Neural cell (in vitro differentiated cells): ENCODE measurements around the gene VAV2. TPM values are rescaled to one million over a fixed set of nuclear protein-coding genes. Genes with fewer than 3 reads are reported as not detected.

ENCODE experiments used
- H2AFZ ChIP-seq: fragments of 200-600, 300-800 bp; sonication (generic), shearing (Covaris generic); 2 replicates; pipeline ENCODE4 v1.6.0; 2014; ENCODE audit warnings: low read depth, mild to moderate bottlenecking, antibody characterized with exemption, low read length, moderate library complexity
- H3F3A ChIP-seq: fragments of 200-600 bp; shearing (Covaris generic); 2 replicates; pipeline ENCODE4 v1.6.1; 2016; ENCODE audit warnings: mild to moderate bottlenecking, moderate library complexity, mixed read lengths, antibody characterized with exemption, low read length; ENCODE audit not compliant: insufficient read depth, poor library complexity, severe bottlenecking
- H3K27ac ChIP-seq: fragments of 200-600, 300-800 bp; sonication (generic), shearing (Covaris generic); 2 replicates; pipeline ENCODE4 v1.5.1; 2014; ENCODE audit warnings: mild to moderate bottlenecking, low read length, moderate library complexity
- H3K27me3 ChIP-seq: fragments of 300-800, 200-600 bp; sonication (generic), shearing (Covaris generic); 2 replicates; pipeline ENCODE4 v1.6.0; 2014; ENCODE audit warnings: mild to moderate bottlenecking, low read depth, low read length, moderate library complexity; ENCODE audit not compliant: insufficient read depth
- H3K36me3 ChIP-seq: fragments of 300-800, 200-600 bp; sonication (generic), shearing (Covaris generic); 2 replicates; pipeline ENCODE4 v1.5.1; 2014; ENCODE audit warnings: mild to moderate bottlenecking, antibody characterized with exemption, low read length, moderate library complexity; ENCODE audit not compliant: insufficient read depth
- H3K4me2 ChIP-seq: fragments of 300-800, 200-600 bp; sonication (generic), shearing (Covaris generic); 2 replicates; pipeline ENCODE4 v1.6.0; 2014; ENCODE audit warnings: mild to moderate bottlenecking, low read length
- H3K4me3 ChIP-seq: fragments of 300-800, 200-600 bp; sonication (generic), shearing (Covaris generic); 2 replicates; pipeline ENCODE4 v1.5.1; 2014; ENCODE audit warnings: mild to moderate bottlenecking, low read length, moderate library complexity
- H3K79me2 ChIP-seq: fragments of 200-600 bp; shearing (Covaris generic); replicated peaks from 2 replicates; pipeline ENCODE4 v1.6.0; 2014; ENCODE audit warnings: mild to moderate bottlenecking, low read length, moderate library complexity; ENCODE audit not compliant: insufficient read depth
- H3K9ac ChIP-seq: fragments of 300-800, 200-600 bp; sonication (generic), shearing (Covaris generic); 2 replicates; pipeline ENCODE4 v1.6.1; 2016; ENCODE audit warnings: mild to moderate bottlenecking, low read length, mixed read lengths
- H3K9me2 ChIP-seq: fragments of 200-600 bp; shearing (Covaris generic); 2 replicates; pipeline ENCODE4 v1.6.1; 2016; ENCODE audit warnings: mild to moderate bottlenecking, low read length, mixed read lengths; ENCODE audit not compliant: insufficient read depth
- H3K9me3 ChIP-seq: fragments of 200-600, 300-800 bp; sonication (generic), shearing (Covaris generic); 2 replicates; pipeline ENCODE4 v1.6.1; 2016; ENCODE audit warnings: mild to moderate bottlenecking, mixed run types, low read length, moderate library complexity, mixed read lengths
- H4K20me1 ChIP-seq: fragments of 200-600 bp; shearing (Covaris generic); 2 replicates; pipeline ENCODE4 v1.6.1; 2016; ENCODE audit warnings: mild to moderate bottlenecking, mixed run types; ENCODE audit not compliant: insufficient read depth
- EP300 ChIP-seq: fragments of 450-650 bp; conservative IDR thresholded peaks from 2 replicates; pipeline ENCODE4 v1.6.1; 2014; ENCODE audit warnings: antibody characterized with exemption, mild to moderate bottlenecking, moderate library complexity; ENCODE audit not compliant: poor library complexity, severe bottlenecking
- EZH2 ChIP-seq: fragments of 200-600, 300-800 bp; shearing (Covaris generic), sonication (generic); IDR thresholded peaks from 2 replicates; pipeline ENCODE4 v1.6.1; 2014; ENCODE audit warnings: antibody characterized with exemption, low read length, borderline replicate concordance, mild to moderate bottlenecking; ENCODE audit not compliant: insufficient read depth, poor library complexity, severe bottlenecking
- MXI1 ChIP-seq: fragments of 450-650 bp; conservative IDR thresholded peaks from 2 replicates; pipeline ENCODE4 v1.6.1; 2014; ENCODE audit warnings: antibody characterized with exemption, mild to moderate bottlenecking; ENCODE audit not compliant: poor library complexity, severe bottlenecking
- POLR2AphosphoS5 ChIP-seq: IDR thresholded peaks from 2 replicates; pipeline ENCODE4 v1.6.1; 2012
- RAD21 ChIP-seq: fragments of 450-650 bp; conservative IDR thresholded peaks from 2 replicates; pipeline ENCODE4 v1.6.1; 2014; ENCODE audit warnings: antibody characterized with exemption, mild to moderate bottlenecking, moderate library complexity
- REST ChIP-seq: IDR thresholded peaks from 2 replicates; pipeline ENCODE4 v1.6.1; 2012; ENCODE audit warnings: borderline replicate concordance
- SMC3 ChIP-seq: fragments of 450-650 bp; conservative IDR thresholded peaks from 2 replicates; pipeline ENCODE4 v1.6.1; 2014; ENCODE audit warnings: antibody characterized with exemption, mild to moderate bottlenecking, moderate library complexity; ENCODE audit not compliant: poor library complexity
- polyA plus RNA-seq: library from polyadenylated mRNA; depleted of rRNA; stranded (reverse); fragments of >200 nt; gene quantifications from 2 replicates; pipeline ENCODE4 v1.2.3, GENCODE V29; 2014
- TF ChIP-seq, protein P1 (sequence below): fragments of 450-650 bp; IDR thresholded peaks from 2 replicates; pipeline ENCODE4 v1.5.1; 2014; ENCODE audit warnings: antibody characterized with exemption, mild to moderate bottlenecking, moderate library complexity; ENCODE audit not compliant: poor library complexity, severe bottlenecking

VAV2 gene
- polyA plus RNA-seq, 1 donor from 2014 or later: 35.2 TPM

DNA sequence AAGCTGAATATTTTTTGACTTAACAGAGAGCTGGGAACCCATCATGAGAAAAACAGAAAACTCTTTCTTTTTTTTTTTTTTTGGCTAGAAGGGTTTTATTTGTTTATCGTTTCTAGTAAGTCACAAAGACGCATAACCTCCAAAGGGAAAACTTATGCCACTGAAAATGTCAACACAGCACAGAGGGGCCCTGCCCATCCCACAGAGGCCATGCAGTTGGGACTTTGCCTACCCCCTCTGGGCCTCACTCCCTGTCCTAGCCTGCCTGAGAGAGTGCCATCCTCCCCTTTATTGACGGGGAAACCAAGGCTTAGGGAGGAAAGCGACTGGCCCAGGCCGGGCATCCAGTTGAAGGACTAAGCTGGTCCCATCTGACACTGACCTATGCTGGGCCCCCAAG lies 74.7 kb downstream of the VAV2 start:
- Histone ChIP-seq H3F3A (no peaks in the 10 kb centered on the region), H3K9ac (no peak overlapping the region), H3K79me2 (no peaks in the 10 kb centered on the region), H3K36me3 (no peaks in the 10 kb centered on the region), H3K4me2 (no peak overlapping the region), H3K9me2 (no peaks in the 10 kb centered on the region), H2AFZ (no peak overlapping the region), H3K27ac (no peak overlapping the region), H3K27me3 (no peaks in the 10 kb centered on the region), H3K4me3 (no peak overlapping the region), H4K20me1 (no peaks in the 10 kb centered on the region), H3K9me3 (no peaks in the 10 kb centered on the region)
- no peak for TF ChIP-seq EP300
- no peak for TF ChIP-seq SMC3
- TF ChIP-seq, protein P1, sequence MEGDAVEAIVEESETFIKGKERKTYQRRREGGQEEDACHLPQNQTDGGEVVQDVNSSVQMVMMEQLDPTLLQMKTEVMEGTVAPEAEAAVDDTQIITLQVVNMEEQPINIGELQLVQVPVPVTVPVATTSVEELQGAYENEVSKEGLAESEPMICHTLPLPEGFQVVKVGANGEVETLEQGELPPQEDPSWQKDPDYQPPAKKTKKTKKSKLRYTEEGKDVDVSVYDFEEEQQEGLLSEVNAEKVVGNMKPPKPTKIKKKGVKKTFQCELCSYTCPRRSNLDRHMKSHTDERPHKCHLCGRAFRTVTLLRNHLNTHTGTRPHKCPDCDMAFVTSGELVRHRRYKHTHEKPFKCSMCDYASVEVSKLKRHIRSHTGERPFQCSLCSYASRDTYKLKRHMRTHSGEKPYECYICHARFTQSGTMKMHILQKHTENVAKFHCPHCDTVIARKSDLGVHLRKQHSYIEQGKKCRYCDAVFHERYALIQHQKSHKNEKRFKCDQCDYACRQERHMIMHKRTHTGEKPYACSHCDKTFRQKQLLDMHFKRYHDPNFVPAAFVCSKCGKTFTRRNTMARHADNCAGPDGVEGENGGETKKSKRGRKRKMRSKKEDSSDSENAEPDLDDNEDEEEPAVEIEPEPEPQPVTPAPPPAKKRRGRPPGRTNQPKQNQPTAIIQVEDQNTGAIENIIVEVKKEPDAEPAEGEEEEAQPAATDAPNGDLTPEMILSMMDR: no peak
- no peak for TF ChIP-seq POLR2AphosphoS5
- no peak for TF ChIP-seq REST
- TF ChIP-seq RAD21: no peak

DNA sequence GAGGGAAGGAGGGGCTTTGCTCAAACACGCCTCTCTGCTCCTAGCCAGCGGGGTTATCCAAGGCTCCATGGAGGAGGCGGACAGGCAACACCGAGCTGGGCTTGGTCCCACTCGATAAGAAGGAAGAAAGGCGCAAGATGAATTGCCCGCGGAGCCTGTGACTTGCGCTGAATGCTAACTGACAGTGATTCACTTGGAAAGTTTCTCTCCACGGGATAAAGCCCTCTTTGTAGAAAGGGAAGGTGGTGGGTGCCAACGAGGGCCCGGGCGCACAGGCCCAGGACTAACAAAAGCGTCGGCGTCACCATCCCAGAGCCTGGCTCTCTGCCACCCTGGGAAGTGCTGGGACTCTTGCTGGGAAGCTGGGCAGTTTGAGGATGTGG lies 76.0 kb downstream of the VAV2 start:
- Histone ChIP-seq H3K9ac (no peak overlapping the region), H3K4me3 (no peak overlapping the region), H3K27me3 (no peaks in the 10 kb centered on the region), H3K9me2 (no peaks in the 10 kb centered on the region), H3K79me2 (no peaks in the 10 kb centered on the region), H3F3A (no peaks in the 10 kb centered on the region), H4K20me1 (no peaks in the 10 kb centered on the region), H3K27ac (no peak overlapping the region), H3K9me3 (no peaks in the 10 kb centered on the region), H3K4me2 (no peak overlapping the region), H3K36me3 (no peaks in the 10 kb centered on the region), H2AFZ (no peak overlapping the region)
- TF ChIP-seq EZH2: no peak
- no peak for TF ChIP-seq POLR2AphosphoS5
- no peak for TF ChIP-seq RAD21
- TF ChIP-seq, protein P1: no peak
- no peak for TF ChIP-seq SMC3
- no peak for TF ChIP-seq EP300
- no peak for TF ChIP-seq MXI1
- no peak for TF ChIP-seq REST
